ENCODE measurements around the gene SNTB2.

The SNTB2 gene

DNA sequence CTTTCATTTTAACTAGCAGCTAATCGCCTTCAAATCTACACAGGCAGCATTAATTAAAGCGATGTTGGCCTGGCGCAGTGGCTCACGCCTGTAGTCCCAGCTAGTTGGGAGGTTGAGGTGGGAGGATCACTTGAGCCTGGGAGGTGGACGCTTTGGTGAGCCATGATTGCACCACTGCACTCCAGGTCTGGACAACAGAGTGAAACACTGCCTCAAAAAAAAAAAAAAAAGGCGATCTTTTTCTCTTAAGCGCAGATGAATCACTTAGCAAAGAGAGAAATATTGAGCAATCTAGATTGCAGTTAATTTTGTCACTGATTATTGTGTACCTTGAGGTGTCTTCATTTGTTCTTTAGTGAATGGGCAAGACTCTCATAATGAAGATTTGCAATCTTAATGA is 12.4 kb downstream of the SNTB2 start:
- Histone ChIP-seq H3K27ac (ENCODE audit: low read depth, low read length) (no peak overlapping the region), H3K9ac (ENCODE audit: low read depth, low read length) (no peak overlapping the region)
- WGBS: 96% methylated on average over 7 of the region's 7 CpGs

DNA sequence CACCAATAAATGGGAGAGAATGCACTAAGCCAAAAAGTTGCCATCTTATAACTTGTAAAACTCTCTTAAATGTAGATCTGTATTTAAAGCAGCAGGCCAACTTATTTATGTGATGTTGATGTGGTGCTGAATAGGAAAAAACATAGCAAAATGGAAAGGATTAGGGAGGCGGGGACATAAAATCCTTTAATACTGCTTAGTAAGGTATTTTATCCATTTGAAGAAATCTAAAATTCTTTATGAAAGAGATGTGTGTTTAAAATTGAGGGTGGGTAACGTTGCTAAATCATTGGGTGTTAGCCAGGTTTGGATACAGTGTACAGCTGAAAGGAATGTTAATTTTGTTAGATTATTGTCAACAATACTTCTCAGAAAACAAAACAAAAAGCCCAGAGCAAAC is 14.3 kb downstream of the SNTB2 start:
- H3K4me1 ChIP-seq (ENCODE audit: insufficient read depth, low read length): no peaks in the 10 kb centered on the region
- no peak overlapping the region for H3K4me3 ChIP-seq (ENCODE audit: low read length)
- 83% methylated on average over 2 of the region's 2 CpGs for WGBS
- no peak overlapping the region for H3K27ac ChIP-seq (ENCODE audit: low read depth, low read length)
- H3K9me3 ChIP-seq (ENCODE audit: insufficient read depth, low read depth, low read length): no peaks in the 10 kb centered on the region
- H3K27me3 ChIP-seq (ENCODE audit: insufficient read depth, low read length): no peaks in the 10 kb centered on the region
- no peaks in the 10 kb centered on the region for H3K36me3 ChIP-seq (ENCODE audit: insufficient read depth, low read length)
- no peak overlapping the region for H3K9ac ChIP-seq (ENCODE audit: low read depth, low read length)

More for the DNA sequence above, 12.4 kb downstream of the SNTB2 start:
- Histone ChIP-seq H3K4me1 (ENCODE audit: insufficient read depth, low read length) (no peaks in the 10 kb centered on the region), H3K4me3 (ENCODE audit: low read length) (no peak overlapping the region), H3K27me3 (ENCODE audit: insufficient read depth, low read length) (no peaks in the 10 kb centered on the region), H3K36me3 (ENCODE audit: insufficient read depth, low read length) (no peaks in the 10 kb centered on the region), H3K9me3 (ENCODE audit: insufficient read depth, low read depth, low read length) (no peaks in the 10 kb centered on the region)

DNA sequence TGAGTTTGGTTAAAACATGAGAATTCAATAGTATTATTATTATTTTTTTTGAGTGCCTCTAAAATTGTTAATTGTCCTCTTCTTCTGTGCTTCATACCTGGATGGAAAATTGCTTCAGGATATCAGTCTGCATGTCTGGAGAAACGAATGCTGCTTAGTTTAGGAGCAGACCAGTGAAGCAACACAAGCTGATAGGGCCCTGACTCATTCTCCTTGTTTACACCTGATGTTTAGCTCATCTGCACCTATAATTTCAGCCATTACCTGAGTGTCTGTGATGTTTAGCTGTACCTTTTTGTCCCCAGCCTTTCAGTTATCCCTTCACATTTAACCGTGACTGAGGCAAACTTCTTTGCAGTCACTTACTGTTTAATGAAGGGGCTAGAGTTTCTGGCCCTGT is 14.8 kb downstream of the SNTB2 start:
- WGBS: 94% methylated on average over 2 of the region's 2 CpGs
- no peak overlapping the region for H3K27ac ChIP-seq (ENCODE audit: low read depth, low read length)
- no peaks in the 10 kb centered on the region for H3K4me1 ChIP-seq (ENCODE audit: insufficient read depth, low read length)
- H3K36me3 ChIP-seq (ENCODE audit: insufficient read depth, low read length): no peaks in the 10 kb centered on the region
- H3K9ac ChIP-seq (ENCODE audit: low read depth, low read length): no peak overlapping the region
- no peaks in the 10 kb centered on the region for H3K9me3 ChIP-seq (ENCODE audit: insufficient read depth, low read depth, low read length)
- no peaks in the 10 kb centered on the region for H3K27me3 ChIP-seq (ENCODE audit: insufficient read depth, low read length)
- no peak overlapping the region for H3K4me3 ChIP-seq (ENCODE audit: low read length)

DNA sequence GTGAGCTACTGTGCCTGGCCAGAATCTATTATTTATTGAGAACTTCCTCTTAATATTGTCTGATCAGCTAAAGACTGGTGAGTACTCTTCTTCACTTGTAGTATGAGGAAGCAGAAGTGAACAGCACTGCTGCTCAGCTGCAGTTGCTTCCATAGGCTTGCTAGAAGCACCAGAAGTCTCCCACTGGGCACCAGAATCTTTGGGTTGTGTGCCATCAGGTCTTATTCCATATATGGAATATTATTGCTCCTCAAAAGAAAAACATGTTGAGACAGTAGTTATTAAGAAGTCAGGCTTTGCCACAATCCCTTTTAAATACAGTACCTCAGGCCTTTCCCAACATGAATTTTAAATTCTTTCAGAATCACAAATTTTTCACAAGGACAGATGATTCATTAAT is 17.2 kb downstream of the SNTB2 start:
- no peaks in the 10 kb centered on the region for H3K36me3 ChIP-seq (ENCODE audit: insufficient read depth, low read length)

DNA sequence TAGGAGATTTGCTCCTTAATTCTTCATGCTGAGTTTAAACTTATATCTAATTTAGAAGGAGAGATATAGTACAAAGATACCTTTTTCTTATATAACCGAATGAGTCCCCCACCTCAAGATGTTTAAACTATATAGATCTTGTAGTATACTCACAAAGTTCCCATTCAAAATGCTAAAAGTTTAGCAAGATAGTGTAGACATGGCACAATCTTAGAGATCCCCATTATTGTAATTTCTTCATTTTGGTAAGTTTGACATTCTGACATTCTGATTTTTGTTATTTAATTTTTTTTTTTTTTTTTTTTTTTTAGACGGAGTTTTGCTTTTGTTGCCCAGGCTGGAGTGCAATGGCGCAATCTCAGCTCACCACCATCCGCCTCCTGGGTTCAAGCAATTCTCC is 22.8 kb downstream of the SNTB2 start:
- Histone ChIP-seq H3K27me3 (ENCODE audit: insufficient read depth, low read length) (no peaks in the 10 kb centered on the region), H3K36me3 (ENCODE audit: insufficient read depth, low read length) (no peaks in the 10 kb centered on the region), H3K9me3 (ENCODE audit: insufficient read depth, low read depth, low read length) (no peaks in the 10 kb centered on the region), H3K4me1 (ENCODE audit: insufficient read depth, low read length) (no peaks in the 10 kb centered on the region), H3K27ac (ENCODE audit: low read depth, low read length) (no peak overlapping the region), H3K9ac (ENCODE audit: low read depth, low read length) (no peak overlapping the region), H3K4me3 (ENCODE audit: low read length) (no peak overlapping the region)
- WGBS: 98% methylated on average over 3 of the region's 4 CpGs

More for the DNA sequence above, 17.2 kb downstream of the SNTB2 start:
- no peaks in the 10 kb centered on the region for H3K9me3 ChIP-seq (ENCODE audit: insufficient read depth, low read depth, low read length)
- H3K27ac ChIP-seq (ENCODE audit: low read depth, low read length): no peak overlapping the region
- no peaks in the 10 kb centered on the region for H3K27me3 ChIP-seq (ENCODE audit: insufficient read depth, low read length)
- no peak overlapping the region for H3K4me3 ChIP-seq (ENCODE audit: low read length)
- H3K9ac ChIP-seq (ENCODE audit: low read depth, low read length): no peak overlapping the region
- no peaks in the 10 kb centered on the region for H3K4me1 ChIP-seq (ENCODE audit: insufficient read depth, low read length)

DNA sequence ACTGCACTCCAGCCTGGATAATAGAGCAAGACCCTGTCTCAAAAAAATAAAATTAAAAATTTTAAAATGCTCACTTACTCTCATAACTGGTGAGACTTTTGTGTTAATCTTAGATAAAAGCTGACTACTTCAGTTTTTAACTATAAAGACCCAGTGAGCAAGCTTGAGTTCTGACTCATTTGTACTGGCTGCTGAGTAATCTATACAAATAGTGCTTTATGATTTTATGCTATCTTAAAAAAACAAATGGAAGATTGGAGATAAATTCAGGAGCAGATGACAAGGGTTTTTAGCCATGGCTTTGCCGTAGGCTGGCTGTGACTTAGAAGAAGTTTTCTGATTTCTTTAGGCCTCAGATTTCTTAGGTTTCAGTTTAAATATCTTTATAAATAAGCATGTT is 30.5 kb downstream of the SNTB2 start:
- WGBS: 94% methylated on average over 1 of the region's 1 CpG
- H3K4me3 ChIP-seq (ENCODE audit: low read length): no peak overlapping the region

DNA sequence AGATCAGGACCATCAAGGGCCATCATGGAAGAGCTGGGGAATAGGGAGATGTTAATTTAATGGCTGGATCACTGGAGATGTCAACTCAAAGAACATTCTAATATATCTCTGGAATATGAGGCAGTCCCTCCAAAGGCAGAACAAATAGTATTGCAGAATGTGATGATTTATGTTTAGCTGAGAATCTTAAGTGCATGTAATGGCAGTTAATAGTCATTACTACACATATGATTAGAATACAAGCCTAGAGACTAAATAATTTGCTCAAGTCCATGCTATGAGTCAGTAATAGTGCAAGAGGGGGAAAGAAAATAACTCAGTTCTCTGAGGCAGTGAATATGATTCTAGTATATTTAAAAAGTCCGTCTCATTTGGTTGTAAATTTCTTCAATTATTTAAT is 32.3 kb downstream of the SNTB2 start:
- no peaks in the 10 kb centered on the region for H3K9me3 ChIP-seq (ENCODE audit: insufficient read depth, low read depth, low read length)
- H3K4me1 ChIP-seq (ENCODE audit: insufficient read depth, low read length): no peaks in the 10 kb centered on the region
- no peak overlapping the region for H3K27ac ChIP-seq (ENCODE audit: low read depth, low read length)
- H3K4me3 ChIP-seq (ENCODE audit: low read length): no peak overlapping the region
- H3K36me3 ChIP-seq (ENCODE audit: insufficient read depth, low read length): no peaks in the 10 kb centered on the region
- H3K27me3 ChIP-seq (ENCODE audit: insufficient read depth, low read length): no peaks in the 10 kb centered on the region
- H3K9ac ChIP-seq (ENCODE audit: low read depth, low read length): no peak overlapping the region
- WGBS: 100% methylated on average over 1 of the region's 1 CpG

More for the DNA sequence above, 30.5 kb downstream of the SNTB2 start:
- Histone ChIP-seq H3K27me3 (ENCODE audit: insufficient read depth, low read length) (no peaks in the 10 kb centered on the region), H3K9ac (ENCODE audit: low read depth, low read length) (no peak overlapping the region), H3K4me1 (ENCODE audit: insufficient read depth, low read length) (no peaks in the 10 kb centered on the region), H3K9me3 (ENCODE audit: insufficient read depth, low read depth, low read length) (no peaks in the 10 kb centered on the region), H3K36me3 (ENCODE audit: insufficient read depth, low read length) (no peaks in the 10 kb centered on the region), H3K27ac (ENCODE audit: low read depth, low read length) (no peak overlapping the region)

DNA sequence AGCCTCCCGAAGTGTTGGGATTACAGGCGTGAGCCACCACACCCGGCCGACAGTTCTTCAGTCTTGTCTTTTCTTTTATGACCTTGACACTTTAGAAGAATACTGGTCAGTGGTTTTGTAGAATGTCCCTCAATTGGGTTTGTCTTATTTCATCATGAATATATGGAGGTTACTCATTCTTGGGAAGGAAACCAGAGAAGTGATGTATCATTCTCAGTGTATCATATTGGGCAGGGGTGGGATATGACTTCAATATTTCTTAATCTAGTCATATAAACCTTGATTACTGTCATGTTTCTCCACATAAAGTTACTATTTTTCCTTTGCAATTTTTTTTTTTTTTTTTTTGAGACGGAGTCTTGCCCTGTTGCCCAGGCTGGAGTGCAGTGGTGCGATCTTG is 36.9 kb downstream of the SNTB2 start:
- Histone ChIP-seq H3K9ac (ENCODE audit: low read depth, low read length) (no peak overlapping the region), H3K4me3 (ENCODE audit: low read length) (no peak overlapping the region), H3K4me1 (ENCODE audit: insufficient read depth, low read length) (no peaks in the 10 kb centered on the region), H3K27me3 (ENCODE audit: insufficient read depth, low read length) (no peaks in the 10 kb centered on the region), H3K9me3 (ENCODE audit: insufficient read depth, low read depth, low read length) (no peaks in the 10 kb centered on the region), H3K27ac (ENCODE audit: low read depth, low read length) (no peak overlapping the region), H3K36me3 (ENCODE audit: insufficient read depth, low read length) (no peaks in the 10 kb centered on the region)
- 89% methylated on average over 6 of the region's 6 CpGs for WGBS

DNA sequence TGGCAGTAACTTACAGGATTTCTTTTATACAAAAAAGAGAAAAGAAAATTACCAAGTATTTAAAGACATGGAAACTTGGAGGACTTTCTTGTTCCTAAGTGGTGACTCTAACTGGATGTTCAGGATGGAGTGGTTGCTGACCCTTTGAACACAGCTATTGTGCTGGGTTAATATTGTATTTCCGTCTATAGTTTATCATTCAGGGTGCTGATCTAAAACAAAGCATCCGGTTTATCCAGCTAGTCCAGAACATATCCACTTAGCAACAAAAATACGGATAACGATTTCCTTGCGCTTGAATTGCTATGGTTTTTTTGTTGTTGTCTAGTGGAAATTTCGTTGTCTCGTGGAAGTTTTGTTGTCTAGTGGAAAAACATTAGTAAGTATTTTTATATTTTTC is 38.2 kb downstream of the SNTB2 start:
- no peak overlapping the region for H3K4me3 ChIP-seq (ENCODE audit: low read length)
- no peaks in the 10 kb centered on the region for H3K27me3 ChIP-seq (ENCODE audit: insufficient read depth, low read length)
- H3K4me1 ChIP-seq (ENCODE audit: insufficient read depth, low read length): no peaks in the 10 kb centered on the region
- H3K27ac ChIP-seq (ENCODE audit: low read depth, low read length): no peak overlapping the region
- 94% methylated on average over 7 of the region's 7 CpGs for WGBS
- H3K36me3 ChIP-seq (ENCODE audit: insufficient read depth, low read length): no peaks in the 10 kb centered on the region
- no peak overlapping the region for H3K9ac ChIP-seq (ENCODE audit: low read depth, low read length)
- H3K9me3 ChIP-seq (ENCODE audit: insufficient read depth, low read depth, low read length): no peaks in the 10 kb centered on the region

DNA sequence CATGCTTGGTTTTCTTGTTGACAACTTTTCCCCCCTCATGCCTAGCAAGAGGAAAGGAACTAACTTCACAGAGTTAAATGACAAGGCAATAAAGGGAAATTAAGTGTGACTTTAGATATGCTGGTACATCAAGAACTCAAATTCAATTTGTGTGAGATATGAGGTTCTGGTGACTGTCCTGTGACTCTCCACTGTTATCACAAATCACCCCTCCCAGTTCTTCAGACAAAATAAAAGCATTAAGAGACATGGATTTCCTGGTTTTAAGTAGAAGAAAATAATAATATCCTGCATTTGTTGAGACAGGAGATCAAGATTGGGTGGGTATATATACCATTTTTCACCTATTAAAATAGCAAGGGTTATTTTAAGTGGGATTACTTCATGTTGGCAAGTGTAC is 46.2 kb downstream of the SNTB2 start:
- H3K9me3 ChIP-seq (ENCODE audit: insufficient read depth, low read depth, low read length): no peaks in the 10 kb centered on the region
- H3K4me3 ChIP-seq (ENCODE audit: low read length): no peak overlapping the region
- no peaks in the 10 kb centered on the region for H3K36me3 ChIP-seq (ENCODE audit: insufficient read depth, low read length)
- H3K9ac ChIP-seq (ENCODE audit: low read depth, low read length): no peak overlapping the region
- H3K27ac ChIP-seq (ENCODE audit: low read depth, low read length): no peak overlapping the region
- no peaks in the 10 kb centered on the region for H3K4me1 ChIP-seq (ENCODE audit: insufficient read depth, low read length)
- H3K27me3 ChIP-seq (ENCODE audit: insufficient read depth, low read length): no peaks in the 10 kb centered on the region

DNA sequence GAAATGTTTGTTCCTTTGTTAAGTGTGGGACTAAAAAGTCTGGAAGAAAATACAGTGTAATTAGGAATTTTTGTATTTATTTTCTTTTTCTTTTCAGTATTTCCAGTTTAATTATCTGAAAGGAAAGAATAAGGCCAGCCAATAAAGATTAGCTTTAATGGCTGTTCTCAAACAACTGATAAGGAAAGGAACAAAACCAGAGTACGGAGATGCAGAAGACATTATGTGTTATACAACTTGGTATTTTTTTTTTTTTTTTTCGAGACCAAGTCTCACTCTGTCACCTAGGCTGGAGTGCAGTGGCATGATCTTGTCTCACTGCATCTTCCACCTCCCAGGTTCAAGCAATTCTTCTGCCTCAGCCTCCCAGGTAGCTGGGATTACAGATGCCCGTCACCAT is 47.5 kb downstream of the SNTB2 start:
- Histone ChIP-seq H3K4me1 (ENCODE audit: insufficient read depth, low read length) (no peaks in the 10 kb centered on the region), H3K9me3 (ENCODE audit: insufficient read depth, low read depth, low read length) (no peaks in the 10 kb centered on the region), H3K27me3 (ENCODE audit: insufficient read depth, low read length) (no peaks in the 10 kb centered on the region), H3K4me3 (ENCODE audit: low read length) (no peak overlapping the region), H3K9ac (ENCODE audit: low read depth, low read length) (no peak overlapping the region), H3K27ac (ENCODE audit: low read depth, low read length) (no peak overlapping the region), H3K36me3 (ENCODE audit: insufficient read depth, low read length) (no peaks in the 10 kb centered on the region)
- 87% methylated on average over 3 of the region's 3 CpGs for WGBS

DNA sequence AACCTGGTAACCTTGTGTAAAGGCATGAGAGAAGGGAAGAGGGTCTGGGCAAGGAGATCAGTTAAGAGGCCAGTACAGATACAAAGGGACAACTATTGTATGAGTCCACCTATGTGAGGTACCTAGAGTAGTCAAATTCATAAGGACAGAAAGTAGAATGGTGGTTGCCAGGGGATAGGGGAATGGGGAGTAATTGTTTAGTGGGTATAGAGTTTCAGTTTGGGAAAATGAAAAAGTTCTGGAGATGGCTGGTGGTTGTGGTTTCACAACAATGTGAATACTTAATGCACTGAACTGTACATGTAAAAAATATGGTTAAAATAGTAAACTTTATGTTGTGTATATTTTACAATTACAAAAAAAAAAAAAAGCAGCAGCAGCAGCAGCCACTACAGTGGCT is 49.4 kb downstream of the SNTB2 start:
- H3K27ac ChIP-seq (ENCODE audit: low read depth, low read length): no peak overlapping the region
- no peaks in the 10 kb centered on the region for H3K4me1 ChIP-seq (ENCODE audit: insufficient read depth, low read length)
- H3K9ac ChIP-seq (ENCODE audit: low read depth, low read length): no peak overlapping the region
- no peak overlapping the region for H3K4me3 ChIP-seq (ENCODE audit: low read length)
- H3K27me3 ChIP-seq (ENCODE audit: insufficient read depth, low read length): no peaks in the 10 kb centered on the region
- H3K9me3 ChIP-seq (ENCODE audit: insufficient read depth, low read depth, low read length): no peaks in the 10 kb centered on the region
- H3K36me3 ChIP-seq (ENCODE audit: insufficient read depth, low read length): peaks cover 3% of the 10 kb centered on the region; the same call in 1 of the 2 replicates

Measured in HUES64 (cell line).